Kidney tubule cell (primary cell): ENCODE measurements around the gene HRC.
"Not testable (repeated sequence)": the region's sequence is repeated elsewhere in the genome, so short reads cannot be mapped to it uniquely, and the experiment has no call there.

Experiments
- DNase-seq: peaks from one replicate; pipeline ENCODE4 v3.0.0-alpha.2; 2018; ENCODE audit warnings: low spot score

Gene HRC

GRCh38 chr19:49133621-49134454 is 21.4 kb downstream of the HRC start:
- DNase-seq, result peak; percentile 71

- DNase-seq, result no peak
Measured at GRCh38 chr19:49132974-49133609, 22.1 kb downstream of the HRC start.

GRCh38 chr19:49130325-49130724 is 24.9 kb downstream of the HRC start:
- DNase-seq, result no peak

GRCh38 chr19:49129238-49129583 is 26.0 kb downstream of the HRC start:
- no peak for DNase-seq

- no peak for DNase-seq
Measured at GRCh38 chr19:49128545-49129237, 26.5 kb downstream of the HRC start.

- DNase-seq, result peak; percentile 96
Measured at GRCh38 chr19:49127674-49128544, 27.3 kb downstream of the HRC start.

- DNase-seq, result not testable (repeated sequence)
Measured at GRCh38 chr19:49127225-49127624, 28.0 kb downstream of the HRC start.

GRCh38 chr19:49126575-49126974 is 28.6 kb downstream of the HRC start:
- DNase-seq, result no peak

- no peak for DNase-seq
Measured at GRCh38 chr19:49125025-49125731, 30.0 kb downstream of the HRC start.

- not testable (repeated sequence) for DNase-seq
Measured at GRCh38 chr19:49123285-49123684, 31.9 kb downstream of the HRC start.

GRCh38 chr19:49121841-49122240 is 33.4 kb downstream of the HRC start:
- not testable (repeated sequence) for DNase-seq

- DNase-seq, result no peak
Measured at GRCh38 chr19:49120868-49121267, 34.3 kb downstream of the HRC start.

GRCh38 chr19:49120325-49120683 is 34.9 kb downstream of the HRC start:
- no peak for DNase-seq

GRCh38 chr19:49119411-49120324 is 35.5 kb downstream of the HRC start, which contains the start of gene PPFIA3:
Gene PPFIA3, plus strand, starts transcription at chr19:49119544. Its CDS starts 8,330 bp downstream, at chr19:49127874.
- peak; percentile 54 for DNase-seq

GRCh38 chr19:49118565-49119410 is 36.4 kb downstream of the HRC start, which contains the start of gene C19orf73:
Gene C19orf73, minus strand, starts transcription at chr19:49119143. Its CDS starts 121 bp downstream, at chr19:49119022.
- DNase-seq, result peak; percentile 95

- no peak for DNase-seq
Measured at GRCh38 chr19:49117677-49118564, 37.3 kb downstream of the HRC start.

- DNase-seq, result no peak
Measured at GRCh38 chr19:49116544-49116943, 38.7 kb downstream of the HRC start.
